GM23338 (cell line): ENCODE data around the gene CD99L2. TPM values are rescaled to one million over a fixed set of nuclear protein-coding genes. Genes with fewer than 3 reads are reported as not detected.

ENCODE experiments used
- ATAC-seq: fragments of 200-7000 bp; cut with Tn5 transposase; 3 replicates; pipeline ENCODE4 v1.9.1; 2020
- DNase-seq: peaks from one replicate; pipeline ENCODE4 v3.0.0-alpha.2; 2015; ENCODE audit warnings: low spot score
- H2AFZ ChIP-seq: fragments of 200-600 bp; sonication (generic); 2 replicates; pipeline ENCODE4 v1.8.0; 2016; ENCODE audit warnings: antibody characterized with exemption, mild to moderate bottlenecking, moderate library complexity
- H3F3A ChIP-seq: fragments of 200-600 bp; sonication (generic); replicated peaks from 2 replicates; pipeline ENCODE4 v1.8.0; 2017; ENCODE audit warnings: antibody characterized with exemption, mixed run types, low read depth
- H3K27ac ChIP-seq: fragments of 200-600 bp; sonication (generic); 2 replicates; pipeline ENCODE4 v1.6.1; 2016; ENCODE audit warnings: low read depth
- H3K27me3 ChIP-seq: fragments of 200-600 bp; sonication (generic); 2 replicates; pipeline ENCODE4 v1.8.0; 2016; ENCODE audit warnings: mild to moderate bottlenecking, mixed run types, moderate library complexity; ENCODE audit not compliant: insufficient read depth
- H3K36me3 ChIP-seq: fragments of 200-600 bp; sonication (generic); 2 replicates; pipeline ENCODE4 v1.8.0; 2016; ENCODE audit warnings: mild to moderate bottlenecking; ENCODE audit not compliant: insufficient read depth
- H3K4me1 ChIP-seq: fragments of 200-600 bp; sonication (generic); 2 replicates; pipeline ENCODE4 v1.8.0; 2016; ENCODE audit warnings: mild to moderate bottlenecking, moderate library complexity; ENCODE audit not compliant: insufficient read depth
- H3K4me2 ChIP-seq: fragments of 200-600 bp; sonication (generic); 2 replicates; pipeline ENCODE4 v1.7.1; 2017; ENCODE audit warnings: mixed run types
- H3K4me3 ChIP-seq: fragments of 200-600 bp; sonication (generic); 2 replicates; pipeline ENCODE4 v1.6.1; 2016; ENCODE audit warnings: mixed run types
- H3K79me2 ChIP-seq: fragments of 200-600 bp; sonication (generic); replicated peaks from 2 replicates; pipeline ENCODE4 v1.8.0; 2017; ENCODE audit warnings: mild to moderate bottlenecking; ENCODE audit not compliant: insufficient read depth
- H3K9me2 ChIP-seq: fragments of 200-600 bp; sonication (generic); 2 replicates; pipeline ENCODE4 v1.8.0; 2017; ENCODE audit not compliant: insufficient read depth
- H4K20me1 ChIP-seq: fragments of 200-600 bp; sonication (generic); replicated peaks from 2 replicates; pipeline ENCODE4 v1.8.0; 2017; ENCODE audit warnings: mild to moderate bottlenecking; ENCODE audit not compliant: insufficient read depth
- H3K27ac Mint-ChIP-seq: 2 replicates; pipeline ENCODE4 v1.8.0; 2020; ENCODE audit warnings: inconsistent platforms, mild to moderate bottlenecking, moderate library complexity, mixed read lengths
- H3K27me3 Mint-ChIP-seq: 3 replicates; pipeline ENCODE4 v1.8.0; 2022; ENCODE audit warnings: low read depth, mild to moderate bottlenecking, moderate library complexity, mixed read lengths, inconsistent platforms; ENCODE audit not compliant: insufficient read depth, poor library complexity
- H3K36me3 Mint-ChIP-seq: 3 replicates; pipeline ENCODE4 v1.8.0; 2021; ENCODE audit warnings: low read depth, mild to moderate bottlenecking, inconsistent platforms, moderate library complexity, mixed read lengths
- H3K4me1 Mint-ChIP-seq: 3 replicates; pipeline ENCODE4 v1.8.0; 2020; ENCODE audit warnings: mild to moderate bottlenecking, inconsistent platforms, mixed read lengths
- H3K4me3 Mint-ChIP-seq: 3 replicates; pipeline ENCODE4 v1.8.0; 2021; ENCODE audit warnings: moderate library complexity, mild to moderate bottlenecking, inconsistent platforms, mixed read lengths
- H3K9me3 Mint-ChIP-seq: 3 replicates; pipeline ENCODE4 v1.8.0; 2020; ENCODE audit warnings: moderate library complexity, mild to moderate bottlenecking, inconsistent platforms, mixed read lengths
- CREB1 ChIP-seq: fragments of 250-450 bp; sonication (Bioruptor Pico); IDR thresholded peaks from 2 replicates; pipeline ENCODE4 v1.5.0; 2020; ENCODE audit warnings: low read depth, mild to moderate bottlenecking, moderate library complexity
- CTCF ChIP-seq, 2 experiments: fragments of 200-600 bp in 1 of 2; sonication (generic) in 1 of 2; conservative IDR thresholded peaks; 2 replicates each; pipeline versions ENCODE4 v1.5.1 to v1.6.1; 2016 to 2017; ENCODE audit warnings: antibody characterized with exemption in 2 of 2, low read depth in 2 of 2, mild to moderate bottlenecking in 2 of 2, moderate library complexity in 1 of 2
- EZH2 ChIP-seq: fragments of 200-600 bp; sonication (generic); IDR thresholded peaks from one replicate; pipeline ENCODE4 v1.8.0; 2017; ENCODE audit warnings: antibody characterized with exemption, mild to moderate bottlenecking, low read depth; ENCODE audit not compliant: unreplicated experiment
- JUNB ChIP-seq: IDR thresholded peaks from one replicate; pipeline ENCODE4 v1.6.1; 2016; ENCODE audit warnings: antibody characterized with exemption; ENCODE audit not compliant: unreplicated experiment
- NANOG ChIP-seq: IDR thresholded peaks from 2 replicates; pipeline ENCODE4 v1.6.1; 2016; ENCODE audit warnings: antibody characterized with exemption, borderline replicate concordance
- POLR2AphosphoS5 ChIP-seq: IDR thresholded peaks from 2 replicates; pipeline ENCODE4 v1.6.1; 2016; ENCODE audit warnings: antibody characterized with exemption, low read depth
- STAT1 ChIP-seq: IDR thresholded peaks from one replicate; pipeline ENCODE4 v1.6.1; 2016; ENCODE audit warnings: antibody characterized with exemption; ENCODE audit not compliant: unreplicated experiment
- ZNF114 ChIP-seq: fragments of 250-450 bp; sonication (Bioruptor Pico); IDR thresholded peaks from 2 replicates; pipeline ENCODE4 v1.5.0; 2020; ENCODE audit warnings: mild to moderate bottlenecking, moderate library complexity
- ZNF331 ChIP-seq: fragments of 250-450 bp; sonication (Bioruptor Pico); IDR thresholded peaks from 2 replicates; pipeline ENCODE4 v1.5.0; 2020; ENCODE audit warnings: low read depth, mild to moderate bottlenecking, moderate library complexity
- long read RNA-seq: library from polyadenylated mRNA; unstranded; transcript quantifications from one replicate; pipeline ENCODE4 v2.0.0, GENCODE V29; 2020; ENCODE audit not compliant: unreplicated experiment
- polyA plus RNA-seq: library from polyadenylated mRNA; unstranded; fragments of >200 nt; fragmentation: Nextera tagmentation; extraction: Ambion mirVana; gene quantifications from 2 replicates; pipeline ENCODE4 v1.2.1, GENCODE V29; 2016
- total RNA-seq: library from RNA; depleted of rRNA; stranded (reverse); fragments of >200 nt; shearing (Covaris generic); gene quantifications from 2 replicates; pipeline ENCODE4 v1.2.3, GENCODE V29; 2014; rRNA removed
- TF ChIP-seq, protein P1 (sequence below): IDR thresholded peaks from 2 replicates; pipeline ENCODE4 v1.6.1; 2016; ENCODE audit warnings: antibody characterized with exemption
- TF ChIP-seq, protein P2 (sequence below): IDR thresholded peaks from one replicate; pipeline ENCODE4 v1.6.1; 2018; ENCODE audit warnings: antibody characterized with exemption; ENCODE audit not compliant: unreplicated experiment

CD99L2 gene, protein sequence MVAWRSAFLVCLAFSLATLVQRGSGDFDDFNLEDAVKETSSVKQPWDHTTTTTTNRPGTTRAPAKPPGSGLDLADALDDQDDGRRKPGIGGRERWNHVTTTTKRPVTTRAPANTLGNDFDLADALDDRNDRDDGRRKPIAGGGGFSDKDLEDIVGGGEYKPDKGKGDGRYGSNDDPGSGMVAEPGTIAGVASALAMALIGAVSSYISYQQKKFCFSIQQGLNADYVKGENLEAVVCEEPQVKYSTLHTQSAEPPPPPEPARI
- total RNA-seq (6.4 and 7.2 TPM in 2 replicates), polyA plus RNA-seq (2.3 and 2.6 TPM in 2 replicates)
- long read RNA-seq, partial matches to known transcripts, result 0 of 2 reads
- long read RNA-seq, other reads (novel, unspliced or antisense), result 2 of 2 reads

DNA sequence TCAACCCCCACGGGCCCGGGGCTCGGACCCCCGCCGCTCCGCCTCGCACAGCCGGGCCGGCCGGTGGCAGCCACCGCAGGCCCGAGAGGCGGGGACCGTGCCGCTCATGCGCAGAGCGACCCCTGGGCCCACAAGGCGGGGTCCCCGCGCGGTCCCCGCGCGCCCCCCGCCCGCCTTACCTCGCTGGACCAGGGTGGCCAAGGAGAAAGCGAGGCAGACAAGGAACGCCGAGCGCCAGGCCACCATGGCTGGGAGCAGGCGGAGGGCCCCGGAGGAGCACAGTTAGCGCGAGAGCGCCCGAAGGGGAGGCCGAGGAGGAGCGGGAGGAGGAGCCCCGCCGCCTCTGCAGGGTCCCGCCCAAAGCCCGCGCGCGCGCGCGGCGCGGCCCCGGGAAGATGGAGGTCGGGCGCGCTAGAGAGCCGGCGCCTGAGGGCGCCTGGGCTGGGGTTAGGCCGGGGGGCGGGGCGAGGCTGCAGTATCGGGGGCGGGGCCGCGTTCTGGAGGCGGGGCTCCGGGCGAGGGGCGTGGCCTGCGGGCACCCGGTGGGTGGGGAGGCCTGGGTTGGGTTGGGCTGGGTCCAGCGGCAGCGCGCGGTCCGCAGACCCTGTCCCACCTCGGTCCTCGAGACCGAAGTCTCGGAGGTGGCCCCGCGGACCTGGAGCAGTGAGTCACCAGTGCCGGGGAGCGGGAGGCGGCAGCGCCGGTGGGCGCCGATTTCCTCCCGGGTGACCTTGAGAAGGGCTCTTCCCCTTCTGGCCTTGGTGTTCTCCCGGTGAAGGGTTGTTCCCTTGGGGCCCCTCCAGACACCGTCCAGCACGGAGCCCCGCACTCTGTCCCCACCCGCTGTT lies at the start of gene CD99L2:
Gene CD99L2 (minus strand): TSS at position 326 of the 848 bp plus-strand sequence. CDS start 80 bp downstream, at position 246.
- Histone ChIP-seq H3K9me2 (no peaks in the 10 kb centered on the region), H3K36me3 (no peaks in the 10 kb centered on the region), H3K4me1 (peaks cover 30% of the 10 kb centered on the region), H2AFZ (no peak within 1 kb of the TSS), H3K4me2 (peak within 1 kb of the TSS; percentile 83), H3K79me2 (peaks cover 18% of the 10 kb centered on the region), H3K27me3 (no peaks in the 10 kb centered on the region), H3K27ac (peak within 1 kb of the TSS; percentile 80; the same call in 1 of the 2 replicates), H3K4me3 (peak within 1 kb of the TSS; percentile 70), H3F3A (0 out of 2 replicates have a peak, but pooled peaks cover 3% of the 10 kb centered on the region), H4K20me1 (0 out of 2 replicates have a peak, but pooled peaks cover 5% of the 10 kb centered on the region)
- TF ChIP-seq POLR2AphosphoS5 (peak; percentile 71), CREB1 (CRISPR knock-in tag) (no peak)
- peaks cover 13% of the 10 kb centered on the region for H3K27me3 Mint-ChIP-seq
- DNase-seq (peak; percentile 83), ATAC-seq (peak; percentile 60)
- H3K27ac Mint-ChIP-seq, result peak within 1 kb of the TSS; percentile 92
- H3K36me3 Mint-ChIP-seq, result peaks cover 6% of the 10 kb centered on the region; the same call in 1 of the 3 replicates
- H3K4me3 Mint-ChIP-seq, result peak within 1 kb of the TSS; percentile 78
- peaks cover 37% of the 10 kb centered on the region for H3K4me1 Mint-ChIP-seq
- H3K9me3 Mint-ChIP-seq, result no peaks in the 10 kb centered on the region; the same call in 1 of the 3 replicates

GRCh38 chrX:150944233-150944632 lies 45.8 kb upstream of the CD99L2 start:
- no peaks in the 10 kb centered on the region for H3K9me2 ChIP-seq
- H4K20me1 ChIP-seq, result no peaks in the 10 kb centered on the region
- Mint-ChIP-seq H3K4me3 (no peak overlapping the region), H3K9me3 (no peaks in the 10 kb centered on the region), H3K27me3 (peaks cover 4% of the 10 kb centered on the region), H3K4me1 (peaks cover 22% of the 10 kb centered on the region), H3K27ac (no peak overlapping the region), H3K36me3 (no peaks in the 10 kb centered on the region)
- no peaks in the 10 kb centered on the region for H3K27me3 ChIP-seq
- DNase-seq, result no peak
- H3K4me3 ChIP-seq, result no peak overlapping the region
- no peak overlapping the region for H2AFZ ChIP-seq
- H3K4me1 ChIP-seq, result no peaks in the 10 kb centered on the region
- peak; percentile 27; the same call in 2 of the 3 replicates for ATAC-seq
- H3K27ac ChIP-seq, result no peak overlapping the region
- no peaks in the 10 kb centered on the region for H3F3A ChIP-seq
- H3K4me2 ChIP-seq, result no peak overlapping the region
- no peaks in the 10 kb centered on the region for H3K79me2 ChIP-seq
- H3K36me3 ChIP-seq, result no peaks in the 10 kb centered on the region
- TF ChIP-seq CREB1 (CRISPR knock-in tag) (no peak), ZNF331 (CRISPR knock-in tag) (no peak), EZH2 (no peak), ZNF114 (CRISPR knock-in tag) (no peak), JUNB (no peak), CTCF (conservative IDR thresholded peaks at IDR 0.05; ENCODE audit: low read depth in 2 of 2) (no peak), POLR2AphosphoS5 (no peak), STAT1 (no peak), NANOG (no peak)
- TF ChIP-seq, protein P1, sequence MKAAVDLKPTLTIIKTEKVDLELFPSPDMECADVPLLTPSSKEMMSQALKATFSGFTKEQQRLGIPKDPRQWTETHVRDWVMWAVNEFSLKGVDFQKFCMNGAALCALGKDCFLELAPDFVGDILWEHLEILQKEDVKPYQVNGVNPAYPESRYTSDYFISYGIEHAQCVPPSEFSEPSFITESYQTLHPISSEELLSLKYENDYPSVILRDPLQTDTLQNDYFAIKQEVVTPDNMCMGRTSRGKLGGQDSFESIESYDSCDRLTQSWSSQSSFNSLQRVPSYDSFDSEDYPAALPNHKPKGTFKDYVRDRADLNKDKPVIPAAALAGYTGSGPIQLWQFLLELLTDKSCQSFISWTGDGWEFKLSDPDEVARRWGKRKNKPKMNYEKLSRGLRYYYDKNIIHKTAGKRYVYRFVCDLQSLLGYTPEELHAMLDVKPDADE, result no peak
- TF ChIP-seq, protein P2, sequence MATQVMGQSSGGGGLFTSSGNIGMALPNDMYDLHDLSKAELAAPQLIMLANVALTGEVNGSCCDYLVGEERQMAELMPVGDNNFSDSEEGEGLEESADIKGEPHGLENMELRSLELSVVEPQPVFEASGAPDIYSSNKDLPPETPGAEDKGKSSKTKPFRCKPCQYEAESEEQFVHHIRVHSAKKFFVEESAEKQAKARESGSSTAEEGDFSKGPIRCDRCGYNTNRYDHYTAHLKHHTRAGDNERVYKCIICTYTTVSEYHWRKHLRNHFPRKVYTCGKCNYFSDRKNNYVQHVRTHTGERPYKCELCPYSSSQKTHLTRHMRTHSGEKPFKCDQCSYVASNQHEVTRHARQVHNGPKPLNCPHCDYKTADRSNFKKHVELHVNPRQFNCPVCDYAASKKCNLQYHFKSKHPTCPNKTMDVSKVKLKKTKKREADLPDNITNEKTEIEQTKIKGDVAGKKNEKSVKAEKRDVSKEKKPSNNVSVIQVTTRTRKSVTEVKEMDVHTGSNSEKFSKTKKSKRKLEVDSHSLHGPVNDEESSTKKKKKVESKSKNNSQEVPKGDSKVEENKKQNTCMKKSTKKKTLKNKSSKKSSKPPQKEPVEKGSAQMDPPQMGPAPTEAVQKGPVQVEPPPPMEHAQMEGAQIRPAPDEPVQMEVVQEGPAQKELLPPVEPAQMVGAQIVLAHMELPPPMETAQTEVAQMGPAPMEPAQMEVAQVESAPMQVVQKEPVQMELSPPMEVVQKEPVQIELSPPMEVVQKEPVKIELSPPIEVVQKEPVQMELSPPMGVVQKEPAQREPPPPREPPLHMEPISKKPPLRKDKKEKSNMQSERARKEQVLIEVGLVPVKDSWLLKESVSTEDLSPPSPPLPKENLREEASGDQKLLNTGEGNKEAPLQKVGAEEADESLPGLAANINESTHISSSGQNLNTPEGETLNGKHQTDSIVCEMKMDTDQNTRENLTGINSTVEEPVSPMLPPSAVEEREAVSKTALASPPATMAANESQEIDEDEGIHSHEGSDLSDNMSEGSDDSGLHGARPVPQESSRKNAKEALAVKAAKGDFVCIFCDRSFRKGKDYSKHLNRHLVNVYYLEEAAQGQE, result no peak
